ENCODE results near the gene C5.

DNA sequence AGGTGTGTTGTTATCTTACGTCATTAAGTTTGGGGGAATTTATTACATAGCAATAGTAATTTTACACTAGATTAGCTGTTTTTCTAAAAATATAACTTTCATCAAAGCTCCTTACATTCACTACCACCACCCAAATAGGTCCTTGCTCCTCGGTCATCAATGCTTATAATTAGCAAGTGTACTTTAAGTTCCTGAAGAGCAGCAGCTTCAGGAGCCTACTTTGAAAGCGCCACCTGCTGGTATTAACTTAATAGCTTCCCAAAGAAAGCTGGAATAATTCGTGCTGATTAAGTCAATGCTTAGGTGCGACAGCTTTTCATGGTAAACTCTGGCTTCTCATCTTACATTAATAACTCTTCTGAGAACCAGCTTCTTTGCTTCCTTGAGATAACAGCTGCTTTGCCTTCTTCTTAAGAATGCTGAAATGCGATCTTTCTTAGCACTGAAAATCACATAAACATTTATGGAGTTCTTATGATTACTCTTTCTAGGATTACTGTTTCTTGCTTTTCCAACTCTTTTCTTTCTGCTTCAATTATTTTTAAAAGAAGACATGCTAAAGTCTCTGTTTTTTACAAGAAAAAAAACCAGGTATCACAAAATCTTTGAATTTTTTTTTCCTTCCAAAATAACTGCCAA lies 10.0 kb upstream of the C5 start:
- TF ChIP-seq, protein P1, sequence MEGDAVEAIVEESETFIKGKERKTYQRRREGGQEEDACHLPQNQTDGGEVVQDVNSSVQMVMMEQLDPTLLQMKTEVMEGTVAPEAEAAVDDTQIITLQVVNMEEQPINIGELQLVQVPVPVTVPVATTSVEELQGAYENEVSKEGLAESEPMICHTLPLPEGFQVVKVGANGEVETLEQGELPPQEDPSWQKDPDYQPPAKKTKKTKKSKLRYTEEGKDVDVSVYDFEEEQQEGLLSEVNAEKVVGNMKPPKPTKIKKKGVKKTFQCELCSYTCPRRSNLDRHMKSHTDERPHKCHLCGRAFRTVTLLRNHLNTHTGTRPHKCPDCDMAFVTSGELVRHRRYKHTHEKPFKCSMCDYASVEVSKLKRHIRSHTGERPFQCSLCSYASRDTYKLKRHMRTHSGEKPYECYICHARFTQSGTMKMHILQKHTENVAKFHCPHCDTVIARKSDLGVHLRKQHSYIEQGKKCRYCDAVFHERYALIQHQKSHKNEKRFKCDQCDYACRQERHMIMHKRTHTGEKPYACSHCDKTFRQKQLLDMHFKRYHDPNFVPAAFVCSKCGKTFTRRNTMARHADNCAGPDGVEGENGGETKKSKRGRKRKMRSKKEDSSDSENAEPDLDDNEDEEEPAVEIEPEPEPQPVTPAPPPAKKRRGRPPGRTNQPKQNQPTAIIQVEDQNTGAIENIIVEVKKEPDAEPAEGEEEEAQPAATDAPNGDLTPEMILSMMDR (IDR thresholded peaks at IDR 0.05), result peak; percentile 47
- no peak for TF ChIP-seq NR2C2 (CRISPR knock-in tag; IDR thresholded peaks at IDR 0.05)
- no peak for TF ChIP-seq GABPB1 (CRISPR knock-in tag; IDR thresholded peaks at IDR 0.05)
- TF ChIP-seq, protein P2, sequence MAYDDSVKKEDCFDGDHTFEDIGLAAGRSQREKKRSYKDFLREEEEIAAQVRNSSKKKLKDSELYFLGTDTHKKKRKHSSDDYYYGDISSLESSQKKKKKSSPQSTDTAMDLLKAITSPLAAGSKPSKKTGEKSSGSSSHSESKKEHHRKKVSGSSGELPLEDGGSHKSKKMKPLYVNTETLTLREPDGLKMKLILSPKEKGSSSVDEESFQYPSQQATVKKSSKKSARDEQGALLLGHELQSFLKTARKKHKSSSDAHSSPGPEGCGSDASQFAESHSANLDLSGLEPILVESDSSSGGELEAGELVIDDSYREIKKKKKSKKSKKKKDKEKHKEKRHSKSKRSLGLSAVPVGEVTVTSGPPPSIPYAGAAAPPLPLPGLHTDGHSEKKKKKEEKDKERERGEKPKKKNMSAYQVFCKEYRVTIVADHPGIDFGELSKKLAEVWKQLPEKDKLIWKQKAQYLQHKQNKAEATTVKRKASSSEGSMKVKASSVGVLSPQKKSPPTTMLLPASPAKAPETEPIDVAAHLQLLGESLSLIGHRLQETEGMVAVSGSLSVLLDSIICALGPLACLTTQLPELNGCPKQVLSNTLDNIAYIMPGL (CRISPR knock-in tag; IDR thresholded peaks at IDR 0.05), result no peak
- TF ChIP-seq CREB1 (CRISPR knock-in tag; IDR thresholded peaks at IDR 0.05), result no peak
- no peak for TF ChIP-seq ETV6 (CRISPR knock-in tag; IDR thresholded peaks at IDR 0.05)
- TF ChIP-seq, protein P3, sequence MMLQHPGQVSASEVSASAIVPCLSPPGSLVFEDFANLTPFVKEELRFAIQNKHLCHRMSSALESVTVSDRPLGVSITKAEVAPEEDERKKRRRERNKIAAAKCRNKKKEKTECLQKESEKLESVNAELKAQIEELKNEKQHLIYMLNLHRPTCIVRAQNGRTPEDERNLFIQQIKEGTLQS (CRISPR knock-in tag; conservative IDR thresholded peaks at IDR 0.05), result no peak

All from WTC11 (cell line).